ENCODE measurements around the gene ADRB1. TPM values are rescaled to one million over a fixed set of nuclear protein-coding genes. Genes with fewer than 3 reads are reported as not detected.

The ADRB1 gene
- total RNA-seq, 2 experiments from 2014 or later: 0.08 to 0.11 TPM

DNA sequence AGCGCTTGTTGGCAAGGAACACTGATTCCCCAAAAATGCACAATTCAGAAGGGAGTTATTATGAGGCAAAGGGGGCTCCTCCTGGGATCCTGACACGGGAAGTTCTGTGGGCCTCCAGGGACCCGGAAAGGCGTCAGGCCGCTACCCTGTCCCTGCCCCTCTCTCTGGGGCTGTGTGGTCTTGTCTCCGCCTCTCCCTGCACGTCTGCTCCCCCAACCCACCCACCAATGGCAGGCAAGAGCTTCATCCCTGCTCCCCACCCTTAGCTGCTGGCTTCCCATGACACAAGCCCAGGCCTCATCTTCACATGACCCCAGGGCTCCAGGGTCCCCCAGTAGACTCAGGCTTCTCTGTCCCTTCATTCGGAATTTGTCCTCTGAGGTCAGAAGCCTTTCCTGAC is 31.0 kb upstream of the ADRB1 start:
- no peak overlapping the region for H3K4me3 Mint-ChIP-seq

DNA sequence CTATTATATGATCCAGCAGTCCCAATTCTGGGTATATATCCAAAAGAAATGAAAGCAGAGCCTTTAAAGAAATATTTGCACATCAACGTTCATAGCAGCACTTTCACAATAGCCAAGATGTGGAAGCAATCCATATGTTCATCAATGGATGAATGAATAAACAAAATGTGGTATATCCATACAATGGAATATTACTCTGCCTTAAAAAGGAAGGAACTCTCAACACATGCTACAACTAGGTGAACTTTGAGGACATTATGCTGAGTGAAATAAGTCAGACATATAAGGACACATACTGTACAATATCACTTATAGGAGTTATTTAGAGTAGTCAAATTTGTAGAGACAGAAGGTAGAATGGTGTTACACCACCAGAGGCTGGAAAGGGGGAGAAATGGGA is 28.0 kb upstream of the ADRB1 start:
- Mint-ChIP-seq H3K9me3 (peaks cover 3% of the 10 kb centered on the region), H3K4me3 (no peak overlapping the region), H3K4me1 (ENCODE audit: low read depth) (no peaks in the 10 kb centered on the region), H3K27me3 (peaks cover 5% of the 10 kb centered on the region), H3K27ac (no peak overlapping the region), H3K36me3 (ENCODE audit: low read depth) (no peaks in the 10 kb centered on the region)
- DNase-seq (no peak), ATAC-seq (ENCODE audit: poor library complexity) (no peak)
- H3K4me3 ChIP-seq (ENCODE audit: low read length): no peak overlapping the region
- intact Hi-C loops (cut with DNase I, micrococcal nuclease): no loop called here
- TF ChIP-seq, protein P1, sequence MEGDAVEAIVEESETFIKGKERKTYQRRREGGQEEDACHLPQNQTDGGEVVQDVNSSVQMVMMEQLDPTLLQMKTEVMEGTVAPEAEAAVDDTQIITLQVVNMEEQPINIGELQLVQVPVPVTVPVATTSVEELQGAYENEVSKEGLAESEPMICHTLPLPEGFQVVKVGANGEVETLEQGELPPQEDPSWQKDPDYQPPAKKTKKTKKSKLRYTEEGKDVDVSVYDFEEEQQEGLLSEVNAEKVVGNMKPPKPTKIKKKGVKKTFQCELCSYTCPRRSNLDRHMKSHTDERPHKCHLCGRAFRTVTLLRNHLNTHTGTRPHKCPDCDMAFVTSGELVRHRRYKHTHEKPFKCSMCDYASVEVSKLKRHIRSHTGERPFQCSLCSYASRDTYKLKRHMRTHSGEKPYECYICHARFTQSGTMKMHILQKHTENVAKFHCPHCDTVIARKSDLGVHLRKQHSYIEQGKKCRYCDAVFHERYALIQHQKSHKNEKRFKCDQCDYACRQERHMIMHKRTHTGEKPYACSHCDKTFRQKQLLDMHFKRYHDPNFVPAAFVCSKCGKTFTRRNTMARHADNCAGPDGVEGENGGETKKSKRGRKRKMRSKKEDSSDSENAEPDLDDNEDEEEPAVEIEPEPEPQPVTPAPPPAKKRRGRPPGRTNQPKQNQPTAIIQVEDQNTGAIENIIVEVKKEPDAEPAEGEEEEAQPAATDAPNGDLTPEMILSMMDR (IDR thresholded peaks at IDR 0.05): no peak
- H3K9me3 ChIP-seq (ENCODE audit: control insufficient read depth in 1 of 2, insufficient read depth in 1 of 2, low read length in 2 of 2): peaks cover 0 to 6% of the 10 kb centered on the region in 2 experiments
- CTCF ChIA-PET: no interaction called here
- no peaks in the 10 kb centered on the region for H3K36me3 ChIP-seq (ENCODE audit: insufficient read depth, low read length)
- POLR2A ChIA-PET: no interaction called here
- H3K4me1 ChIP-seq (ENCODE audit: insufficient read depth, low read length): no peaks in the 10 kb centered on the region
- no peak overlapping the region for H3K27ac ChIP-seq (ENCODE audit: low read depth in 1 of 2, low read length in 2 of 2)
- no peaks in the 10 kb centered on the region for H3K27me3 ChIP-seq (ENCODE audit: control insufficient read depth in 1 of 2, insufficient read depth in 2 of 2, low read length in 2 of 2)

More for the DNA sequence above, 31.0 kb upstream of the ADRB1 start:
- H3K4me1 ChIP-seq (ENCODE audit: insufficient read depth, low read length): no peaks in the 10 kb centered on the region
- no peaks in the 10 kb centered on the region for H3K27me3 ChIP-seq (ENCODE audit: control insufficient read depth in 1 of 2, insufficient read depth in 2 of 2, low read length in 2 of 2)
- Mint-ChIP-seq H3K27ac (no peak overlapping the region), H3K36me3 (ENCODE audit: low read depth) (no peaks in the 10 kb centered on the region), H3K4me1 (ENCODE audit: low read depth) (no peaks in the 10 kb centered on the region), H3K9me3 (peaks cover 3% of the 10 kb centered on the region), H3K27me3 (peaks cover under 1% of the 10 kb centered on the region)
- no peak for ATAC-seq (ENCODE audit: poor library complexity)
- TF ChIP-seq, protein P1 (IDR thresholded peaks at IDR 0.05): no peak
- POLR2A ChIA-PET: no interaction called here
- H3K9me3 ChIP-seq (ENCODE audit: control insufficient read depth in 1 of 2, insufficient read depth in 1 of 2, low read length in 2 of 2): peaks cover 0 to 6% of the 10 kb centered on the region in 2 experiments
- no peak for DNase-seq
- H3K36me3 ChIP-seq (ENCODE audit: insufficient read depth, low read length): no peaks in the 10 kb centered on the region
- no peak overlapping the region for H3K4me3 ChIP-seq (ENCODE audit: low read length)
- CTCF ChIA-PET: interaction anchor here (1.5 kb wide), 1 partner anchor 10 kb away, joined by 6 read pairs; no protein-coding TSS in a partner anchor
- intact Hi-C loops (cut with DNase I, micrococcal nuclease): no loop called here
- H3K27ac ChIP-seq (ENCODE audit: low read depth in 1 of 2, low read length in 2 of 2): no peak overlapping the region

DNA sequence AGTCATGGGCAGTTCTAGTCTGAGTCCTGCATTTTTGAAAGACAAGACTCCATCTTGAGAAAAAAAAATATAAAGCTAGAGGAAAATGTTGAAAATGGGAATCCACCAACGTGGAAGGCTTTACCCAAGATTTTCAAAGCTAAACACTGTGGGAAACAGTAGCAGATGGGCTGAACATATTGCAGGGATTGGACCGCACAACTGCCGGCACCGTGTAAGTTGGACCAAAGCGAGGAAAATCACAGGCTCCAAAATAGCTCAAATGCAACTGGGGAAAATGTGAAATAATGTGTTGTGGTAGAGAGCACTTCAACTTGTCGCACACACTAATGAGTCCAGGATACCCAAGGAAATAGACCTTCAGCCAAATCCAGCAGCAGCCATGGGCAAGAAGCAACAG is 26.4 kb upstream of the ADRB1 start:
- Mint-ChIP-seq H3K36me3 (ENCODE audit: low read depth) (no peaks in the 10 kb centered on the region), H3K4me1 (ENCODE audit: low read depth) (no peaks in the 10 kb centered on the region), H3K9me3 (peaks cover 3% of the 10 kb centered on the region), H3K27ac (no peak overlapping the region), H3K27me3 (peaks cover 5% of the 10 kb centered on the region), H3K4me3 (no peak overlapping the region)
- Histone ChIP-seq H3K9me3 (ENCODE audit: control insufficient read depth in 1 of 2, insufficient read depth in 1 of 2, low read length in 2 of 2) (peaks cover 0 to 6% of the 10 kb centered on the region in 2 experiments), H3K36me3 (ENCODE audit: insufficient read depth, low read length) (no peaks in the 10 kb centered on the region), H3K4me3 (ENCODE audit: low read length) (no peak overlapping the region), H3K27me3 (ENCODE audit: control insufficient read depth in 1 of 2, insufficient read depth in 2 of 2, low read length in 2 of 2) (no peaks in the 10 kb centered on the region), H3K4me1 (ENCODE audit: insufficient read depth, low read length) (no peaks in the 10 kb centered on the region), H3K27ac (ENCODE audit: low read depth in 1 of 2, low read length in 2 of 2) (no peak overlapping the region)
- intact Hi-C loops (cut with DNase I, micrococcal nuclease): no loop called here
- POLR2A ChIA-PET: no interaction called here
- CTCF ChIA-PET: no interaction called here
- ATAC-seq (ENCODE audit: poor library complexity): no peak
- TF ChIP-seq, protein P1 (IDR thresholded peaks at IDR 0.05): no peak
- DNase-seq: no peak

All from CD4-positive, alpha-beta T cell (primary cell).